Inflammatory macrophage treated with lipopolysaccharide for 4 hours (primary cell): ENCODE results near the gene MTERF4.

Experiments
- DNase-seq: peaks from one replicate; pipeline ENCODE4 v3.0.0-alpha.2; 2020

The MTERF4 gene

GRCh38 chr2:241132538-241133435 lies 30.7 kb upstream of the MTERF4 start:
- DNase-seq, result no peak

- DNase-seq, result no peak
Observed at GRCh38 chr2:241131531-241131930, 29.4 kb upstream of the MTERF4 start.

GRCh38 chr2:241130316-241130715 lies 28.2 kb upstream of the MTERF4 start:
- DNase-seq, result no peak

- peak; percentile 37 for DNase-seq
Observed at GRCh38 chr2:241129086-241129871, 27.2 kb upstream of the MTERF4 start.

GRCh38 chr2:241128266-241128665 lies 26.2 kb upstream of the MTERF4 start:
- DNase-seq, result no peak

- no peak for DNase-seq
Observed at GRCh38 chr2:241126771-241127202, 24.7 kb upstream of the MTERF4 start.

- no peak for DNase-seq
Observed at GRCh38 chr2:241126201-241126611, 24.1 kb upstream of the MTERF4 start.

- no peak for DNase-seq
Observed at GRCh38 chr2:241125626-241126025, 23.5 kb upstream of the MTERF4 start.

- DNase-seq, result no peak
Observed at GRCh38 chr2:241123816-241124536, 21.9 kb upstream of the MTERF4 start.

- DNase-seq, result no peak
Observed at GRCh38 chr2:241122376-241123002, 20.4 kb upstream of the MTERF4 start.

- DNase-seq, result no peak
Observed at GRCh38 chr2:241121008-241121407, 18.9 kb upstream of the MTERF4 start.

- no peak for DNase-seq
Observed at GRCh38 chr2:241120440-241120839, 18.4 kb upstream of the MTERF4 start.

GRCh38 chr2:241118737-241119505 lies 16.8 kb upstream of the MTERF4 start:
- DNase-seq, result no peak

GRCh38 chr2:241116606-241117560 lies 14.8 kb upstream of the MTERF4 start:
- DNase-seq, result no peak

GRCh38 chr2:241115361-241115760 lies 13.3 kb upstream of the MTERF4 start:
- no peak for DNase-seq

GRCh38 chr2:241114836-241115235 lies 12.7 kb upstream of the MTERF4 start:
- no peak for DNase-seq

- no peak for DNase-seq
Observed at GRCh38 chr2:241112592-241112991, 10.5 kb upstream of the MTERF4 start.

GRCh38 chr2:241112046-241112445 lies 10.0 kb upstream of the MTERF4 start:
- DNase-seq, result no peak

- no peak for DNase-seq
Observed at GRCh38 chr2:241111440-241111805, 9.3 kb upstream of the MTERF4 start.

GRCh38 chr2:241110607-241111439 lies 8.7 kb upstream of the MTERF4 start:
- no peak for DNase-seq
